ENCODE measurements around the gene LIPT1.

LIPT1 gene

DNA sequence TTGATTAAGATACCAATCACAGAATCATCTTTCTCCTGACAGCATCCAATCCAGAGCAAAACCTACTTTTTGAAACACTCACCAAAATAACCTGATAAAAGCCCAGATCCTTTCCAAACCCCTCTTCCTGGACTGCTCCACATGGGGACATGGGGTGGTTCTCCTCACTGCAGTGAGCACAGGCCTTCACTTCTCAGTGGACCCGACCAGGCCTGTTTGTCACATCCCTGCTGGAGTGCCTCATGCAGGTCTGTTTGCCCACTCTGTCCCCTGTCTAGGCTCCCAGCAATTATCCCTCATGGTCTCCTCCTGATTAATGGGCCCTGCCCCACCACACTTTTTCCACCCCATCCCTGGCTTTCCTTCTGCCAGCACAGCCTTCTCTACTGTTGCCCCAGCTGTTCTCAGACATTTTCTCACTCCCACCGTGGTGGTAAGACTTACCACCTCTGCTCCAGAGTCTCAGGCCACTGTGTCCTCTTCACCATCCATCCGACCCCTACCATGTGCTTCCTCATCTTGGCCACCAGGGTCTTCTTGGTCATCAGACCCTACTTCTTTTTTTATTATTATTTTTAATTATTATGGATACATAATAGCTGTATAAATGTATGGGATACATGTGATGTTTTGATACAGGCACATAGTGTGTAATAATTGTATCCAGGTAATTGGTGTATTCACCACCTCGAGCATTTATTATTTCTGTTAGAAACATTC lies 47.4 kb downstream of the LIPT1 start:
- H3K4me3 ChIP-seq (ENCODE audit: low read depth in 1 of 2, low read length in 2 of 2) = no peak overlapping the region
- peaks cover 9 to 12% of the 10 kb centered on the region in 2 donors for H3K36me3 ChIP-seq (ENCODE audit: control insufficient read depth in 1 of 2, insufficient read depth in 2 of 2, low read length in 2 of 2)
- H3K27ac ChIP-seq (ENCODE audit: low read length) = no peak overlapping the region
- no peaks in the 10 kb centered on the region for H3K4me1 ChIP-seq (ENCODE audit: control insufficient read depth in 1 of 2, insufficient read depth in 2 of 2, low read length in 2 of 2)
- no peaks in the 10 kb centered on the region for H3K9me3 ChIP-seq (ENCODE audit: control insufficient read depth in 1 of 2, low read length in 2 of 2)
- H3K27me3 ChIP-seq (ENCODE audit: low read depth, low read length) = no peaks in the 10 kb centered on the region

DNA sequence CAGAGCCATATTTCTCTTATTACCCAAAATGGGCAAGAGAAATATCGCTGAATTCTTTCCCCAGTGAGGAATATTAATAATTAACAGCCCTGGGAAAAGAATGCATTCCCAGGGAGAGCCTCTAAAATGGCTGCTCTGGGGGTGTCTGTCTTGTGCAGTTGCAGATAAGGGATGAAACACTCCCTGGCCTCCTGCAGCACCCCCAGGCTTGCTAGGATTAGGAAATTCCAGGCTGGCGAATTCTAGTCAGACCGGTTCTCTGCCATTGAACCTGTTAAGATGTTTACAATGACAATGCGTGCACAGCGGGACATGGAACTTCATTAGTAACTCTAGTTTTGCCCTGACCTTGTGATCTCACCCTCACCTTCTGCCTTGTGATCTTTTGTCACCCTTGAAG lies 50.7 kb downstream of the LIPT1 start:
- Histone ChIP-seq H3K4me3 (ENCODE audit: low read depth in 1 of 2, low read length in 2 of 2) (no peak overlapping the region), H3K36me3 (ENCODE audit: control insufficient read depth in 1 of 2, insufficient read depth in 2 of 2, low read length in 2 of 2) (no peaks in the 10 kb centered on the region), H3K27ac (ENCODE audit: low read length) (no peak overlapping the region), H3K9me3 (ENCODE audit: control insufficient read depth in 1 of 2, low read length in 2 of 2) (peaks cover 0 to 2% of the 10 kb centered on the region in 2 donors), H3K27me3 (ENCODE audit: low read depth, low read length) (no peaks in the 10 kb centered on the region), H3K4me1 (ENCODE audit: control insufficient read depth in 1 of 2, insufficient read depth in 2 of 2, low read length in 2 of 2) (no peaks in the 10 kb centered on the region)
